Activated CD8-positive, alpha-beta T cell treated with anti-CD3 and anti-CD28 coated beads for 36 hours (primary cell): ENCODE results near the gene MRPL20. TPM values are rescaled to one million over a fixed set of nuclear protein-coding genes. Genes with fewer than 3 reads are reported as not detected.

Experiments
- ATAC-seq: fragments of 200-7000 bp; cut with Tn5 transposase; one replicate; pipeline ENCODE4 v1.10.0; 2021; ENCODE audit warnings: mild to moderate bottlenecking, moderate library complexity
- CTCF ChIA-PET: fragments of 350-600 bp; sonication (Branson Sonifier 250); formaldehyde crosslinking; loops from one replicate; lab custom pipeline; 2021; ENCODE audit warnings: antibody characterized with exemption; lab: Charles Lee
- POLR2A ChIA-PET: fragments of 350-600 bp; sonication (Branson Sonifier 250); formaldehyde crosslinking; loops from one replicate; lab custom pipeline; 2021; ENCODE audit warnings: antibody characterized with exemption; lab: Charles Lee
- DNase-seq: peaks from one replicate; pipeline ENCODE4 v3.0.0-alpha.2; 2020
- H3K27ac Mint-ChIP-seq: one replicate; pipeline ENCODE4 v1.8.0; 2021; ENCODE audit warnings: mild to moderate bottlenecking, mixed read lengths
- H3K27me3 Mint-ChIP-seq: one replicate; pipeline ENCODE4 v1.8.0; 2021; ENCODE audit warnings: mixed read lengths
- H3K36me3 Mint-ChIP-seq: one replicate; pipeline ENCODE4 v1.8.0; 2021; ENCODE audit warnings: low read depth, mixed read lengths
- H3K4me1 Mint-ChIP-seq: one replicate; pipeline ENCODE4 v1.8.0; 2021; ENCODE audit warnings: low read depth, mixed read lengths
- H3K4me3 Mint-ChIP-seq: one replicate; pipeline ENCODE4 v1.8.0; 2021; ENCODE audit warnings: mild to moderate bottlenecking, moderate library complexity, mixed read lengths
- H3K9me3 Mint-ChIP-seq: one replicate; pipeline ENCODE4 v1.8.0; 2021; ENCODE audit warnings: mixed read lengths
- CTCF ChIP-seq: fragments of 200-600 bp; IDR thresholded peaks from one replicate; pipeline ENCODE4 v1.8.0; 2022; ENCODE audit warnings: antibody characterized with exemption, mild to moderate bottlenecking
- intact Hi-C: fragments of 100-400 bp; cut with micrococcal nuclease; formaldehyde crosslinking; loops from one replicate; pipeline ENCODE4 v1.10.0; 2022
- total RNA-seq, 2 experiments: library from RNA; stranded (reverse); gene quantifications; one replicate each; pipeline ENCODE4 v1.2.3, GENCODE V29; 2021

The MRPL20 gene
- total RNA-seq, 2 experiments from 2014 or later = 127 to 129 TPM

GRCh38 chr1:1435106-1435903 lies 28.2 kb upstream of the MRPL20 start, which contains the start of gene VWA1:
TSS of gene VWA1 (plus strand) at chr1:1435690. CDS start at chr1:1435749, 59 bp downstream.
- ATAC-seq = peak; percentile 68

GRCh38 chr1:1434824-1435105 lies 27.7 kb upstream of the MRPL20 start:
- POLR2A ChIA-PET = interaction anchor here (1.5 to 2.8 kb wide), 2 partner anchors 27 to 35 kb away, joined by 7 to 8 read pairs; partner anchors contain the start of genes CCNL2 and MRPL20
- intact Hi-C loops = no loop called here
- H3K36me3 Mint-ChIP-seq = no peaks in the 10 kb centered on the region

More at GRCh38 chr1:1435106-1435903, 28.2 kb upstream of the MRPL20 start, which contains the start of gene VWA1:
- Mint-ChIP-seq H3K36me3 (no peaks in the 10 kb centered on the region), H3K9me3 (no peaks in the 10 kb centered on the region), H3K27ac (no peak within 1 kb of the TSS), H3K4me1 (peaks cover 10% of the 10 kb centered on the region), H3K4me3 (peak within 1 kb of the TSS; percentile 57), H3K27me3 (peaks cover 21% of the 10 kb centered on the region)
- DNase-seq = peak; percentile 71
- POLR2A ChIA-PET = interaction anchor here (2.8 kb wide), 1 partner anchor 35 kb away, joined by 8 read pairs; the partner anchor contains the start of gene CCNL2
- TF ChIP-seq CTCF = no peak
- CTCF ChIA-PET = no interaction called here
- intact Hi-C loops = no loop called here

DNA sequence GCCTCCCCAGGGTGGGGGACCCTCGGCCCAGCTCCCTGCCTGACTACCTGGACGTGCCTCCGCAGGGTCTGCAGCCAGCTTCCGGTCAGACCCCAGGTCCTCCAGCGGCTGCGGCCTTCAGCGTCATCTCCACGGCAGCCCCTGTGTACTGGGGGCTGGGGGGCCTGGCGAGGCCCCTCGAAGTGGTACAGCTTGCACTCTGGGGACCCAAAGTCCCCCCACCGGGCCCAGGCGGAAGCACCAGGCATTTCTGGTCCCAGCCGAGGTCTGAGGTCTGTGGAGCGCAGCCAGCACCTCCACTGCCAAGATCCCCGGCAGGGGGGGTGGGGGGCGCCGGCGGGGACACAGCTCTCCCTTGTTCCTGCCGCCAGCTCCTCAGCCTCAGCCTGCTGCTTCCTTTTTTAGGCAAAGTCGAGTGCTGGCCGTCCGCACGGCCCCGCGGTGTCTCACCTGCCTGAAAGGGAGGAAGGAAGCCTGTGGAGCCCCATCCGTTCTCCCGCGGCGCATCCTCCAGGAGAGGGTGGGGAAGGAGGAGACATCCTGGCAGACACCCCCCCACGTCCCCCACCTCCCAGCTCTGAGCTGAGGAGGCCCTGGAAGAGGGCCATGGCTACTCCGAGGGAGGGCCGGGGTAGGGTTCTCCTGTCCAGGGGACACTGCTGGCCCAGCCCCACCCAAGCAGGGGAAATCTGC lies 27.2 kb upstream of the MRPL20 start:
- Mint-ChIP-seq H3K4me3 (no peak overlapping the region), H3K27ac (no peak overlapping the region), H3K27me3 (peaks cover 27% of the 10 kb centered on the region), H3K4me1 (peaks cover 10% of the 10 kb centered on the region), H3K9me3 (no peaks in the 10 kb centered on the region), H3K36me3 (no peaks in the 10 kb centered on the region)
- intact Hi-C loops = no loop called here
- no peak for TF ChIP-seq CTCF
- ChIA-PET POLR2A (interaction anchor here (0.9 to 2.8 kb wide), 3 partner anchors 27 to 34 kb away, joined by 3 to 8 read pairs (median 7); partner anchors contain the start of genes CCNL2 and MRPL20), CTCF (interaction anchor here (1.0 kb wide), 1 partner anchor 34 kb away, joined by 3 read pairs; no protein-coding TSS in a partner anchor)
- DNase-seq = peak; percentile 50
- peak; percentile 18 for ATAC-seq

More at GRCh38 chr1:1434824-1435105, 27.7 kb upstream of the MRPL20 start:
- CTCF ChIA-PET = no interaction called here
- peaks cover 10% of the 10 kb centered on the region for H3K4me1 Mint-ChIP-seq
- H3K9me3 Mint-ChIP-seq = no peaks in the 10 kb centered on the region
- peak overlapping the region; percentile 57 for H3K4me3 Mint-ChIP-seq
- peaks cover 24% of the 10 kb centered on the region for H3K27me3 Mint-ChIP-seq
- no peak for DNase-seq
- no peak overlapping the region for H3K27ac Mint-ChIP-seq
- TF ChIP-seq CTCF = no peak
- no peak for ATAC-seq

- Mint-ChIP-seq H3K27me3 (peaks cover 25% of the 10 kb centered on the region), H3K27ac (no peak overlapping the region), H3K9me3 (no peaks in the 10 kb centered on the region), H3K4me3 (no peak overlapping the region), H3K36me3 (no peaks in the 10 kb centered on the region), H3K4me1 (peaks cover 10% of the 10 kb centered on the region)
- no peak for TF ChIP-seq CTCF
- CTCF ChIA-PET = interaction anchor here (1.0 kb wide), 1 partner anchor 34 kb away, joined by 3 read pairs; no protein-coding TSS in a partner anchor
- intact Hi-C loops = no loop called here
- POLR2A ChIA-PET = interaction anchor here (0.9 to 2.8 kb wide), 3 partner anchors 26 to 34 kb away, joined by 3 to 8 read pairs (median 7); partner anchors contain the start of genes CCNL2 and MRPL20
- DNase-seq (peak; percentile 89), ATAC-seq (peak; percentile 82)
Measured at GRCh38 chr1:1433804-1434130, 26.7 kb upstream of the MRPL20 start.
